Brain microvascular endothelial cell (primary cell): ENCODE measurements around the gene CTNNA3.

Source experiments
- DNase-seq: peaks from one replicate; pipeline ENCODE4 v3.0.0-alpha.2; 2020
- H3K27ac ChIP-seq: fragments of 250-450 bp; sonication (Bioruptor Pico); 2 replicates; pipeline ENCODE4 v1.5.1; 2020; ENCODE audit warnings: mild to moderate bottlenecking, moderate library complexity
- H3K27me3 ChIP-seq: fragments of 250-450 bp; sonication (Bioruptor Pico); replicated peaks from 2 replicates; pipeline ENCODE4 v1.5.1; 2020; ENCODE audit warnings: mild to moderate bottlenecking
- H3K36me3 ChIP-seq: fragments of 250-450 bp; sonication (Bioruptor Pico); replicated peaks from 2 replicates; pipeline ENCODE4 v1.5.1; 2020; ENCODE audit warnings: mild to moderate bottlenecking
- H3K4me3 ChIP-seq: 2 replicates; pipeline ENCODE4 v1.5.1; 2011; ENCODE audit warnings: low read depth, mild to moderate bottlenecking, control low read depth, low read length, moderate library complexity
- in situ Hi-C: cut with HindIII; loops from 2 replicates; pipeline ENCODE4 v1.10.0; 2017; ENCODE audit warnings: low sequenced_read_pairs, low pct_ligation_motif_present
- TF ChIP-seq, protein P1 (sequence below): IDR thresholded peaks from 2 replicates; pipeline ENCODE4 v1.5.1; 2011; ENCODE audit warnings: low read depth, mild to moderate bottlenecking, moderate library complexity, low read length, control low read depth, inconsistent platforms; ENCODE audit errors: missing control alignments

The CTNNA3 gene

DNA sequence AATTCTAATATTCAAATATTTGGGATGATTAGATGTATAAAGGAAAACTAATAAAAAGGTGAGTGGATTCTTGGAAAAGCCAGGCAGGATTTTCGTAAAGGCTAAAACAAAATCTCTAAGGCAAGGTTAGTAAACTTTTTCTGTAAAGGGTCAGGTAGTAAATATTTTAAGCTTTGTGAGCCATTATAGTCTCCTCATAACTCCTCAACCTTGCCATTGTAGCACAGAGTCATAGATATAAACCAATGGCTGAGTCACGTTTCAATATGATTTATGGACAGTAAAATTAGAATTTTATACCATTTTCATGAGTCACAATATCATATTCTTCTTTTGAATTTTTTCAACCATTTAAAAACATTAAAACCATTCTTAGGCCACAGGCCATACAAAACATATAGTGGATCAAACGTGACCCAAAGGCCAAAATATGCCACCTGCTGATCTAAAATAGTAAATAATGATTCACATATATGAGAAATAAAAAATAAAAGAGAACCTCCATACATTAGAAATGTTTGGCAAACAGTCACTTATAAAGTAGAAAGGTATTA is 1422.0 kb downstream of the CTNNA3 start:
- no peak overlapping the region for H3K4me3 ChIP-seq
- TF ChIP-seq, protein P1, sequence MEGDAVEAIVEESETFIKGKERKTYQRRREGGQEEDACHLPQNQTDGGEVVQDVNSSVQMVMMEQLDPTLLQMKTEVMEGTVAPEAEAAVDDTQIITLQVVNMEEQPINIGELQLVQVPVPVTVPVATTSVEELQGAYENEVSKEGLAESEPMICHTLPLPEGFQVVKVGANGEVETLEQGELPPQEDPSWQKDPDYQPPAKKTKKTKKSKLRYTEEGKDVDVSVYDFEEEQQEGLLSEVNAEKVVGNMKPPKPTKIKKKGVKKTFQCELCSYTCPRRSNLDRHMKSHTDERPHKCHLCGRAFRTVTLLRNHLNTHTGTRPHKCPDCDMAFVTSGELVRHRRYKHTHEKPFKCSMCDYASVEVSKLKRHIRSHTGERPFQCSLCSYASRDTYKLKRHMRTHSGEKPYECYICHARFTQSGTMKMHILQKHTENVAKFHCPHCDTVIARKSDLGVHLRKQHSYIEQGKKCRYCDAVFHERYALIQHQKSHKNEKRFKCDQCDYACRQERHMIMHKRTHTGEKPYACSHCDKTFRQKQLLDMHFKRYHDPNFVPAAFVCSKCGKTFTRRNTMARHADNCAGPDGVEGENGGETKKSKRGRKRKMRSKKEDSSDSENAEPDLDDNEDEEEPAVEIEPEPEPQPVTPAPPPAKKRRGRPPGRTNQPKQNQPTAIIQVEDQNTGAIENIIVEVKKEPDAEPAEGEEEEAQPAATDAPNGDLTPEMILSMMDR, result no peak
- in situ Hi-C loops, result no loop called here
- no peaks in the 10 kb centered on the region for H3K36me3 ChIP-seq
- H3K27ac ChIP-seq, result no peak overlapping the region
- H3K27me3 ChIP-seq, result no peaks in the 10 kb centered on the region
- DNase-seq, result no peak

DNA sequence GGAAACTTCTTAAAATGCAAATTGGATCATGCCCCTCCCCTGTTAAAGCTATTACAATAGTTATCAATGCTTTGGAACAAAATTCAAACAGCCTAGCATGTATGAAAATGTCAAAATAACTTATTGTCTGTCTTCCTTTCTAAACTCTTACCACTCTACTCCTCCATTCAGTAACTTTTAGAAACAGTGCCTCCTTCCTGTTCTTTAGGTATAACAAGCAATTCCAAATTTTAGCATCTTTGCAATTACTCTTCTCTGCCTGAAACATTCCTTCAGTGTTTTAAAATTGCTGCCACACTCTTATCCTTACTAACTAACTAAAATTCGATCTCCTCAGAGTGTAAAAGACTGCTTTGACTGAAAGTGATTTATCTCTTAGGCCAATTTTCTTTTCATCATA is 1430.6 kb downstream of the CTNNA3 start:
- TF ChIP-seq, protein P1, result no peak
- in situ Hi-C loops, result no loop called here
- Histone ChIP-seq H3K4me3 (no peak overlapping the region), H3K36me3 (no peaks in the 10 kb centered on the region), H3K27me3 (no peaks in the 10 kb centered on the region), H3K27ac (no peak overlapping the region)
- DNase-seq, result no peak

DNA sequence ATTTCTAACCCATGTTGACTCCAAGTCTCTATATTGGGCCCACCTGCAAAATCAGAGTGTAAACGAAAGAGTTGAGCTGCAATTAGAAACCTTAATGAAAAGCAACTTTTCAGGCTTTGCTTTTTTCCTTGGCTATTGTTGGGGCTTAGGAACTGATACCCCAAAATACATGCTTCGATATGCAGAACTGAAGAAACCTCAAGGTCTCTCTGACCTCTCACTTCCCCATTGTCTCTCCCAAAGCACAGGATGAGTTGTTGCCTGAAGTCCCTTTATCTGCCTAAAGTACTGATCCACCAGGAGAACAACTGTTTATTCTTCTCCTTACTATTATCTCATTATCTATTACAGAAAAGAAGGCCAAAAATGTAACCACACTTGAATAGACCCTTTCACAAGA is 1436.2 kb downstream of the CTNNA3 start:
- in situ Hi-C loops, result no loop called here
- Histone ChIP-seq H3K4me3 (no peak overlapping the region), H3K27ac (no peak overlapping the region), H3K27me3 (no peaks in the 10 kb centered on the region), H3K36me3 (no peaks in the 10 kb centered on the region)
- no peak for DNase-seq
- TF ChIP-seq, protein P1, result no peak

DNA sequence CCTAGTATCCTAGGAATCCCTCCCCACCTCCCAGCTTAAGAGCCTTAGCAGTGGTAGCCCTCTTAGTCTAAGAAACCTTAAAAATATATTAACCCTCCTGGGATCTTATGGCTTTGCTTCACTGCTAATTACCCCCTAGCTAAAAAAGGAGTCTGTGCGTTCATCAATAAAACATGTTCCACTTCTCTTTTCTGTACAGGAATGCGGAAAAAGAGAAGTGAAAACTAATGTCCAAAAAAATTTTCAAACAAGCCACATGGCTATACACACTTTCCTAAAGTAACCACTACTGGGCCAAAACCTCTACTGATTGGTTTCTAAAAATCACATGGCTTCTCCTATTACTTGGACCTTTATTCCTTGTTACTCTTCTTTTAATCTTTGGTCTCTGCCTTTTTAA is 1437.3 kb downstream of the CTNNA3 start:
- no peak overlapping the region for H3K4me3 ChIP-seq
- in situ Hi-C loops, result no loop called here
- TF ChIP-seq, protein P1, result no peak
- no peak overlapping the region for H3K27ac ChIP-seq
- no peaks in the 10 kb centered on the region for H3K27me3 ChIP-seq
- H3K36me3 ChIP-seq, result no peaks in the 10 kb centered on the region
- DNase-seq, result no peak

DNA sequence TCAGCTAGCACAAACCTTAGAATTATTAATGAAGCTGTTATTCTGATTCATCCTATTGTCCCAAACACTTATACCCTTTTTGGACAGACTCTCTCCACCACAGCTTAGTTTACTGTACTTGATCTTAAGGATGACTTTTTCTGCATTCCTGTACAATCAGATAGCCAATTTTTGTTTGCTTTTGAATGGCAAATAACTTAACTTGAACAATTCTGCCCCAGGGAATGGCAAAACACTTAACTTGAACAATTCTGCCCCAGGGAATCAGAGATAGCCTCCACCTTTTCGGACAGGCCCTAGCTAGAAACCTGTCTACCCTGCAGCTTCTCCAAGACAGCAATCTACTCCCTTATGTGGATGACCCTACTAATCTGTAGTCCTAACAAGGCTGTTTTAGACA is 1438.2 kb downstream of the CTNNA3 start:
- no peak overlapping the region for H3K4me3 ChIP-seq
- TF ChIP-seq, protein P1, result no peak
- H3K27me3 ChIP-seq, result no peaks in the 10 kb centered on the region
- H3K36me3 ChIP-seq, result no peaks in the 10 kb centered on the region
- DNase-seq, result no peak
- no peak overlapping the region for H3K27ac ChIP-seq
- in situ Hi-C loops, result no loop called here

DNA sequence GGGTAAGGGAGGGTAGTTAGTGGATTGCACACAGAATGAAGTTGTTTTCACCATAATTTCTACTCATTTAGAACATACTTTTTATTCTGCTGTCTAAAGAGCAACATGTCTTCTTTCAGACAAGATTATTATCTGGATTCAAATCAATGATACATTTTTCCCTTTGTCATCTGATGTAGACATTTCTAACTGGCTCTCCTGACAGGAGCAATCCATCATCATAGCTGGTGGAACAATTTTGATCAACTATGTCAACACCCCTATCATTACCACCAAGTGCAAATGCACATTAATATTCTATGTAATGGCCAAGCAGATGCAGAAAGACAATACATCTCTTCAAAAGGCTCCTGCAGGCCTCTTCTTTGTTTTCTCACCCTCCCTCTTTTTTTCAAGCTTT is 1443.0 kb downstream of the CTNNA3 start:
- in situ Hi-C loops, result no loop called here
- no peaks in the 10 kb centered on the region for H3K27me3 ChIP-seq

More for the DNA sequence above, 1443.0 kb downstream of the CTNNA3 start:
- DNase-seq, result no peak
- H3K4me3 ChIP-seq, result no peak overlapping the region
- H3K27ac ChIP-seq, result no peak overlapping the region
- TF ChIP-seq, protein P1, result no peak
- H3K36me3 ChIP-seq, result no peaks in the 10 kb centered on the region
